Endothelial cell of umbilical vein (primary cell): ENCODE measurements around the gene DPH7.
"Not testable (repeated sequence)": the region's sequence is repeated elsewhere in the genome, so short reads cannot be mapped to it uniquely, and the experiment has no call there.

Experiments
- CTCF ChIP-seq, 2 donors: IDR thresholded peaks; 1 replicate in 1 of 2; 2 replicates in 1 of 2; pipeline ENCODE4 v1.5.1; 2011; ENCODE audit warnings: low read length in 2 of 2, mild to moderate bottlenecking in 2 of 2, moderate library complexity in 2 of 2, control low read depth in 1 of 2, inconsistent platforms in 1 of 2, low read depth in 1 of 2; ENCODE audit not compliant: insufficient read depth in 1 of 2; ENCODE audit errors: extremely low read depth in 1 of 2
- EZH2 ChIP-seq: IDR thresholded peaks from 2 replicates; pipeline ENCODE4 v1.6.1; 2012; ENCODE audit warnings: borderline replicate concordance, low read depth, mild to moderate bottlenecking, moderate library complexity, low read length, inconsistent platforms; ENCODE audit not compliant: severe bottlenecking
- FOS ChIP-seq: IDR thresholded peaks from 2 replicates; pipeline ENCODE4 v1.6.1; 2011; ENCODE audit warnings: mild to moderate bottlenecking, low read length, moderate library complexity, borderline replicate concordance; ENCODE audit not compliant: insufficient read depth
- JUN ChIP-seq: IDR thresholded peaks from 2 replicates; pipeline ENCODE4 v1.6.1; 2011; ENCODE audit warnings: borderline replicate concordance, low read depth; ENCODE audit not compliant: insufficient read length, insufficient read depth
- MAX ChIP-seq: IDR thresholded peaks from 2 replicates; pipeline ENCODE4 v1.6.1; 2011; ENCODE audit not compliant: insufficient read depth, insufficient read length
- MYC ChIP-seq: IDR thresholded peaks from one replicate; pipeline ENCODE4 v1.6.1; 2011; ENCODE audit warnings: mild to moderate bottlenecking, low read depth, low read length
- POLR2A ChIP-seq: IDR thresholded peaks from 2 replicates; pipeline ENCODE4 v1.6.1; 2012; ENCODE audit warnings: low read depth, mild to moderate bottlenecking, control low read depth, low read length
- POLR2AphosphoS5 ChIP-seq: IDR thresholded peaks from 2 replicates; pipeline ENCODE4 v1.6.1; 2012; ENCODE audit warnings: low read depth, mild to moderate bottlenecking, control low read depth, low read length, moderate library complexity; ENCODE audit not compliant: insufficient read depth

- TF ChIP-seq POLR2A; CTCF (IDR thresholded peaks at IDR 0.05; ENCODE audit: extremely low read depth in 1 of 2, insufficient read depth in 1 of 2, low read depth in 1 of 2, low read length in 2 of 2); EZH2; POLR2AphosphoS5; MAX; JUN; FOS; MYC: not testable (repeated sequence)
Measured at GRCh38 chr9:137550958-137551263, 27.8 kb downstream of the DPH7 start.
